Middle frontal gyrus (tissue), 1 donor: Measurements from ENCODE around the gene MAN1C1.

Experiments used
- DNase-seq: peaks from one replicate; pipeline ENCODE4 v3.0.0-alpha.2; 2015; ENCODE audit warnings: low spot score; ENCODE audit errors: extremely low spot score

Gene MAN1C1

GRCh38 chr1:25737130-25737529, 120.5 kb downstream of the MAN1C1 start:
- no peak for DNase-seq

- no peak for DNase-seq
Measured at GRCh38 chr1:25738499-25738898, 121.9 kb downstream of the MAN1C1 start.

- DNase-seq, result no peak
Measured at GRCh38 chr1:25739341-25739740, 122.8 kb downstream of the MAN1C1 start.

DNA sequence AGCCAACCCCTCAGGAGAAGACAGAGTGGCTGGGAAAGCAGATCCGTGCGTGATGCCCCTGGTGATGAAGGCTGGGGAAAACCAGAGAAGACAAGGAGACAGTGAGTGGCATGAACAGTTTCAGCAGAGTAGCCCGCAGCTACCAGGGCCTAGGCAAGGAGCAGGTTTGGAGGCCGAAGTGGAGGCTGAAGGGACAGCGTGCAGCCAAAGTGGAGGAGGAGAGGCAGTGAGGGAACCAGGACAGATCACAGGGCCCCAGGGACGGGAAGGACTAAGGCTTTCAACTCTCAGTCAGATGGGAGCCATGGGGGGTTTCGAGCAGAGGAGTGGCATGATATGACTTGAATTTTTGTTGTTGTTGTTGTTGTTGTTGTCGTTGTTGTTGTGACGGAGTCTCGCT, 123.5 kb downstream of the MAN1C1 start:
- no peak for DNase-seq

- DNase-seq, result no peak
Measured at GRCh38 chr1:25742316-25742715, 125.7 kb downstream of the MAN1C1 start.

GRCh38 chr1:25743164-25744139, 126.9 kb downstream of the MAN1C1 start:
- no peak for DNase-seq

GRCh38 chr1:25744140-25744581, 127.6 kb downstream of the MAN1C1 start:
- DNase-seq, result no peak

DNA sequence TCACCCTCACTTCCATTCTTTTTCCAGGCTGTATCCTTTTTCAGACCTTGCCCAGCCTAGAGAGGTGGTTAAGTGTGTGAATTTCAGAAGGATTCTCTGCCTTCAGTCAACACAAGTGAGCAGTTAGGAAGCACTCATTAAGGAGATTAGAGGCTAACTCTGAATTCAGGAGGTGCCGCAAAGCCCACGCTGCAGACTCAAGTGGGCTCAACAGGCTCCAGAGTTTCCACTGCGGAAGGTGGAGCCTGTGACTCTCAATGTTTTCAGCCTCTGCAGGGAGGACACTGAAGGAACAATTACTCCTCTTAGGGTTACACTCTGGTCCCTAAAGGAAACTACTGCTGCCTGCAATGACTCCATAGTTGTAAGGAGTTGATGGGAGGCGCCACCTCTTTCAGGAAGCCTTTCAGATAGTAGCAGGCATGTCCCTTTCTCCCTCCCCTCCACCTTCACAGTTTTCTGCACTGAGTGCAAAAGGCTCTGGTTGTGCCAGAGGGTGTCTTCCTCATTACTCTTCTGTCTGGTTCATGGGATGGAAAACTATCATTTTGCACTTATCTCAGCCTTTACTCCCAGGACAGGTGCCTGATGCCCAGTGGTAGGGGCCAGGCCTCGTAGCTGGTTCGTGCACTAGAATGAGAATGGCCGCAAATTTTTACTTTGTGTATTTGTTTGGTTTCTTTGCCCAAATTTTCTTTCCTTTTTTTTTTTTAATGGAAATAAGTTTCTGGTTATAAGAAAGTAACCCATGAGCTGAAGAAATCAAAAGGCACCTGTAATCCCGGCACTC, 128.2 kb downstream of the MAN1C1 start:
- no peak for DNase-seq

GRCh38 chr1:25746299-25747045, 129.9 kb downstream of the MAN1C1 start:
- DNase-seq, result no peak

DNA sequence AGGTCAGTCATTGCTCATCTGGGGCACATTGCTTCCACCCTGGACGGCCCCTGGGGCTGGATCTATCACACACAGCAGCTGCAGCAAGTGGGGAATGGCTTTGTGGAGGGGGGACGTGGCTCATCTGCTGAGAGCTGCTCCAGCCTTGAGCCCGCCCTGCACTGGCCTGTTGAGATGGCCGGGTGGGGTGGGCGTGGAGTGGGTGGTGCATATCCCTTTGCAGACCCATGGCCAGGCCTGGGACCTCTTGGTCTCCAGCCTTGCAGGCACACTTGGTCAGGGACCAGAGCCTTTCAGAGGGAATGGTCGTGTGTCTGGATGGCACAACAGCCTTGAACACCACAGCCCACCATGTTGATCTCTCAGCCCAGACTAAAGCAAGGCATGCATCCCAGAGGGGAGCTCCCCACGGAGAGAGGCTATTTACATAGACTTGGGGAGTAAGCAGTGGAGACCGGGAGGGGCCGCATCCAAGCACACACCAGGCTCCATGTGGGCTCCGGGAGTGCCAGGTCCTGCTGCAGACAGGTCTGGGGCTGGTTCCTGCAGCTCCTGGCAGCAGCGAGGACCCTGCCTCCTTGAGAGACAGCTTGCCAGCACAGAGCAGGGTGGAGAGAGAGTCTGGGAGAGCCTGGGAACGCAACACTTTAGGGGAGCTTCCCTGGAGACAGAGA, 130.6 kb downstream of the MAN1C1 start:
- DNase-seq, result no peak

DNA sequence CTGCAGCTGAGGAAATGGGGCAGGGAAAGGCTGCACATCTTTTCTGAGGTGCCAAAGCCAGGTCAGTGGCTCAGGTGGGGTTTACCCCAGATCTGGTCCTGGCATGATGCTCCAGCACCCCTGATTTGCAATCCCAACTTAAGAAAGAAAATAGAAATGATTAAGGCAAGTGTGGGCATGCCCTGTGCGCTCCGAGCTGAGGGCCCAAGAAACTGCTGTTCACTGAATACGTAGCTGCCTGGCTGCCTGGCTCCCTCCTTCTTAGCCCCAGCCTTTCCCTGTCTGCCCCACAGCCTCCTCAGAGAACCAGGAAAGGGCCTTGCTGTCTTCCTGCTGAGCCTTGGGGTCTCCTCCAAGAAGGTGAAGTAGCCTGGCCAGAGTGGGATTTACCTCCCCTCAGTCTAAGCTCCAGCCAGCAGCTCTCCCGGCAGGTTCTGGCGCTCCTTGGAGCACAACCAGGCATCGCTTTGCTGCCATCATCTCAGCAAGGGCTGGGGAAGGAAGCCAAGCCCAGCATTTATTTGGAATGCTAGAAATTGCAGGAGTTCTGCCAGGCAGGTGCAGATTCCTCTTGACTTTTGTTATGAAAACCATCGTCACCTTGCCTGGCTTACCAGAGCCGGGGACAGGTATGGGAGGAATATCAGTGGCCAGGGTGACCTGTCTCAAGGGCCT, 132.1 kb downstream of the MAN1C1 start:
- DNase-seq, result no peak

GRCh38 chr1:25750923-25751605, 134.5 kb downstream of the MAN1C1 start:
- no peak for DNase-seq

GRCh38 chr1:25754470-25755181, 138.0 kb downstream of the MAN1C1 start:
- no peak for DNase-seq

- DNase-seq, result no peak
Measured at GRCh38 chr1:25755475-25756125, 139.0 kb downstream of the MAN1C1 start.

DNA sequence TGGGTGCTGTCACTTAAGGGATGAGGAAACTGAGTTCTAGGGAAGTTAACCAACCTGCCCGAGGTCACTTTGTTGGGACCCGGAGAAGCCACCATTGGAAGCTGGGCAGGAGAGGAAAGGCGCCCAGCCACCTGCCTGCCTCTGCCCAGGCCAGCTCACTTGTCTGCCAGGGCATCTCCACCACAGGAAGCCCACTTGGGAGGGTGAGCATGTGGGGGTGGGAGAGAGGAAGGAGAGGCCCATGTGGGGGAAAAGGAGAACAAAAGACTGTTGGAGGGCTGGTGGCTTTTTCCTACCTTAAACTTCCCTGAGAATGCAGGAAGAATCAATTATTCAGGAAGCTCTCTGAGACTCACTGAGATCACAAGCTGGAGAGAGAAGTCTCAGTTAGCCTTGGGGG, 139.6 kb downstream of the MAN1C1 start:
- DNase-seq, result no peak

GRCh38 chr1:25757151-25757845, 140.7 kb downstream of the MAN1C1 start:
- no peak for DNase-seq

DNA sequence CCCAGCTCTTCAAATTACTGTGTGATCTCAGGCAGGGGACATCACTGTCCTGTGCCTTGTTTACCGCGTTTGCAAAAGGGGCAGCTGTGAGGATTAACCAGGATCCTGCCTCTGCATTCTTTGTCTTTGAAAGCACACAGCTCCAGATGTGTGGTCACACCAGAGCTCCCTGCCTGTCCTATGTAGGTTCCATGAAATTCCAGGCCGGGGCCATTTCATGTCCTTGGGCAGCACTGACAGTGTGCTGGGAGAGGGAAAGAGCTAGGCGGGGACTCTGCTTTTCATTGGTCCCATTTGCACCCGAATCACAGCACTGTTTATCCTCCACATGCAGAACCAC, 141.2 kb downstream of the MAN1C1 start:
- DNase-seq, result no peak

GRCh38 chr1:25758466-25759070, 142.0 kb downstream of the MAN1C1 start:
- DNase-seq, result no peak
